Spleen (tissue), 7 donors: ENCODE results near the gene WDR18.
A peak's percentile ranks its signal among the peaks of the same experiment; 100 is the strongest.

Experiments used
- CTCF ChIP-seq, 11 experiments: fragments of 200-600 bp in 7 of 11; fragments of 450-650 bp in 4 of 11; sonication (generic) in 4 of 11; IDR thresholded peaks in 8 of 11; conservative IDR thresholded peaks in 3 of 11; 1 replicate in 7 of 11; 2 replicates in 4 of 11; pipeline versions ENCODE4 v1.4.0 to v1.8.0; 2016 to 2021; ENCODE audit warnings: antibody characterized with exemption in 11 of 11, inconsistent platforms in 4 of 11, mild to moderate bottlenecking in 1 of 11
- POLR2A ChIP-seq, 3 donors: fragments of 450-650 bp; IDR thresholded peaks; one replicate each; pipeline ENCODE4 v1.5.1; 2017; ENCODE audit warnings: antibody characterized with exemption in 3 of 3, mild to moderate bottlenecking in 1 of 3
- POLR2AphosphoS5 ChIP-seq, 3 donors: sonication (generic); formaldehyde crosslinking; IDR thresholded peaks; one replicate each; pipeline ENCODE4 v1.5.1; 2017; ENCODE audit warnings: antibody characterized with exemption in 3 of 3
- donor health status: DM: no; HTN: no; CAD: no; lungs with moderate emphysema.
- donor health status: DM: no; HTN: no; CAD: no.
- donor health status: DM: no; HTN: no; CAD: no.

- TF ChIP-seq POLR2AphosphoS5 (IDR thresholded peaks at IDR 0.05), result peak; percentile 92 to 95 (median 92)
- peak in 9 of 11 experiments; percentile 32 to 80 (median 60) for TF ChIP-seq CTCF (IDR thresholded peaks at IDR 0.05 in 8 of 11, conservative IDR thresholded peaks at IDR 0.05 in 3 of 11)
- peak in 1 of 3 donors; percentile 9 for TF ChIP-seq POLR2A (IDR thresholded peaks at IDR 0.05)
Observed at GRCh38 chr19:984165-984967, at the start of gene WDR18.
